Measurements from ENCODE around the gene BRD9.

The BRD9 gene

DNA sequence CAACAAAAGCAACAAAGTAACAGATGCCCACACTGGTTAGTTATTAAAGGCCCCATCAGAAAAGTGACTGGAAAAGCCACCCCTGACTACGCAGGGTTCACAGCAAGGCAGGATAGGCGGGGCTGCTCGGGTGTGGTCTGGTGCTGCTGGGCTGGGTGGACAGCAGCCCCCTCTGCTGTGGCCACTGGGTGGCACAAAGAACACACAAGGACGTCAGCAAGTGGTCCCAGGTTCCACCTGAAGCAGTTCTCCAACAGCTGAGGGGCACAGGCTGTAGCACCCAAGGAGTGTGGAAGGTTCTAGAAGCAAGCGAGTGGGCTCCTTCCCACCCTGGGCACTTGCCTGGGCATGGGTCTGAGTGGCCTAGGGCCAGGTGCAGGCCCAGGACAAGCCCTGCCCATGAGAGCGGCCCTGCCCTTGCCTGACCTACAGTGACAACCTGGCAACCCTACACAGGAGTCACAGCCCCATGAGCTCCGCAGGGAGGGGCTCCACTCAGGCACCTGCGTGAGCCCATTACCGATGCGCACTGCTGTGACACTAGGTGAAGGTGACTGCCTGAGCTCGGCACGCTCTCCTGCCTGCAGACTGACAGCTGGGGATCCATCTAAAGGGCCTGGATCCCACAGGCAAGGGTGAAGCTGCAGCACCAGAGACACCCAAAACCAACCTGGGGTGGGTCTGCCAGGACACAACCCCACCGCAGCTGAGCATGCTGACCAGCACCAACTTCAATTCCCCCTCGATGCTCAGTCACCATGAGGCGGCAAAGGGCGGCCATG is 8.1 kb downstream of the BRD9 start:
- no peaks in the 10 kb centered on the region for H3K4me1 ChIP-seq (ENCODE audit: low read depth, poor library complexity, severe bottlenecking)
- TF ChIP-seq, protein P1, sequence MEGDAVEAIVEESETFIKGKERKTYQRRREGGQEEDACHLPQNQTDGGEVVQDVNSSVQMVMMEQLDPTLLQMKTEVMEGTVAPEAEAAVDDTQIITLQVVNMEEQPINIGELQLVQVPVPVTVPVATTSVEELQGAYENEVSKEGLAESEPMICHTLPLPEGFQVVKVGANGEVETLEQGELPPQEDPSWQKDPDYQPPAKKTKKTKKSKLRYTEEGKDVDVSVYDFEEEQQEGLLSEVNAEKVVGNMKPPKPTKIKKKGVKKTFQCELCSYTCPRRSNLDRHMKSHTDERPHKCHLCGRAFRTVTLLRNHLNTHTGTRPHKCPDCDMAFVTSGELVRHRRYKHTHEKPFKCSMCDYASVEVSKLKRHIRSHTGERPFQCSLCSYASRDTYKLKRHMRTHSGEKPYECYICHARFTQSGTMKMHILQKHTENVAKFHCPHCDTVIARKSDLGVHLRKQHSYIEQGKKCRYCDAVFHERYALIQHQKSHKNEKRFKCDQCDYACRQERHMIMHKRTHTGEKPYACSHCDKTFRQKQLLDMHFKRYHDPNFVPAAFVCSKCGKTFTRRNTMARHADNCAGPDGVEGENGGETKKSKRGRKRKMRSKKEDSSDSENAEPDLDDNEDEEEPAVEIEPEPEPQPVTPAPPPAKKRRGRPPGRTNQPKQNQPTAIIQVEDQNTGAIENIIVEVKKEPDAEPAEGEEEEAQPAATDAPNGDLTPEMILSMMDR (conservative IDR thresholded peaks at IDR 0.05; ENCODE audit: low read depth, low read length) = no peak
- H4K20me1 ChIP-seq (ENCODE audit: insufficient read depth) = no peaks in the 10 kb centered on the region; the same call in 1 of the 2 replicates
- peaks cover 32% of the 10 kb centered on the region; the same call in 1 of the 2 replicates for H3K36me3 ChIP-seq (ENCODE audit: insufficient read depth)
- H3K4me2 ChIP-seq = no peak overlapping the region
- no peak overlapping the region for H3K4me3 ChIP-seq (IDR thresholded peaks at IDR 0.05; ENCODE audit: insufficient read depth, low read depth, low read length)
- H3K27me3 ChIP-seq (ENCODE audit: insufficient read depth, low read depth) = no peaks in the 10 kb centered on the region
- H3K27ac ChIP-seq = no peak overlapping the region
- H3K9ac ChIP-seq = no peak overlapping the region
- peaks cover 43% of the 10 kb centered on the region for H3K79me2 ChIP-seq (ENCODE audit: insufficient read depth, low read depth)
- H2AFZ ChIP-seq (ENCODE audit: low read depth) = no peak overlapping the region

GRCh38 chr5:883475-884181 is 9.0 kb downstream of the BRD9 start:
- H3K4me3 ChIP-seq (IDR thresholded peaks at IDR 0.05; ENCODE audit: insufficient read depth, low read depth, low read length) = no peak overlapping the region
- TF ChIP-seq, protein P1 (conservative IDR thresholded peaks at IDR 0.05; ENCODE audit: low read depth, low read length) = no peak
- H3K36me3 ChIP-seq (ENCODE audit: insufficient read depth) = peaks cover 32% of the 10 kb centered on the region; the same call in 1 of the 2 replicates
- H3K27ac ChIP-seq = no peak overlapping the region
- no peak overlapping the region for H3K9ac ChIP-seq
- H3K4me2 ChIP-seq = no peak overlapping the region
- no peaks in the 10 kb centered on the region for H3K27me3 ChIP-seq (ENCODE audit: insufficient read depth, low read depth)
- H4K20me1 ChIP-seq (ENCODE audit: insufficient read depth) = no peaks in the 10 kb centered on the region; the same call in 1 of the 2 replicates
- no peak overlapping the region for H2AFZ ChIP-seq (ENCODE audit: low read depth)
- no peaks in the 10 kb centered on the region for H3K4me1 ChIP-seq (ENCODE audit: low read depth, poor library complexity, severe bottlenecking)
- peaks cover 43% of the 10 kb centered on the region for H3K79me2 ChIP-seq (ENCODE audit: insufficient read depth, low read depth)

GRCh38 chr5:882253-883183 is 10.1 kb downstream of the BRD9 start:
- no peaks in the 10 kb centered on the region; the same call in 1 of the 2 replicates for H4K20me1 ChIP-seq (ENCODE audit: insufficient read depth)
- no peaks in the 10 kb centered on the region for H3K4me1 ChIP-seq (ENCODE audit: low read depth, poor library complexity, severe bottlenecking)
- no peak overlapping the region for H3K9ac ChIP-seq
- TF ChIP-seq, protein P1 (conservative IDR thresholded peaks at IDR 0.05; ENCODE audit: low read depth, low read length) = no peak
- H3K4me2 ChIP-seq = no peak overlapping the region
- no peaks in the 10 kb centered on the region for H3K27me3 ChIP-seq (ENCODE audit: insufficient read depth, low read depth)
- H2AFZ ChIP-seq (ENCODE audit: low read depth) = no peak overlapping the region
- H3K27ac ChIP-seq = no peak overlapping the region
- no peak overlapping the region for H3K4me3 ChIP-seq (IDR thresholded peaks at IDR 0.05; ENCODE audit: insufficient read depth, low read depth, low read length)
- H3K79me2 ChIP-seq (ENCODE audit: insufficient read depth, low read depth) = peaks cover 43% of the 10 kb centered on the region
- H3K36me3 ChIP-seq (ENCODE audit: insufficient read depth) = peaks cover 29% of the 10 kb centered on the region; the same call in 1 of the 2 replicates

GRCh38 chr5:881551-881935 is 11.1 kb downstream of the BRD9 start:
- Histone ChIP-seq H3K4me1 (ENCODE audit: low read depth, poor library complexity, severe bottlenecking) (no peaks in the 10 kb centered on the region), H3K4me3 (IDR thresholded peaks at IDR 0.05; ENCODE audit: insufficient read depth, low read depth, low read length) (no peak overlapping the region), H3K79me2 (ENCODE audit: insufficient read depth, low read depth) (peaks cover 39% of the 10 kb centered on the region), H3K36me3 (ENCODE audit: insufficient read depth) (peaks cover 24% of the 10 kb centered on the region; the same call in 1 of the 2 replicates), H2AFZ (ENCODE audit: low read depth) (no peak overlapping the region), H4K20me1 (ENCODE audit: insufficient read depth) (no peaks in the 10 kb centered on the region; the same call in 1 of the 2 replicates), H3K27me3 (ENCODE audit: insufficient read depth, low read depth) (no peaks in the 10 kb centered on the region), H3K27ac (no peak overlapping the region), H3K9ac (no peak overlapping the region), H3K4me2 (no peak overlapping the region)
- TF ChIP-seq, protein P1 (conservative IDR thresholded peaks at IDR 0.05; ENCODE audit: low read depth, low read length) = no peak

All from KMS-11 (cell line).